Globus pallidus (tissue), 1 donor: ENCODE data around the gene KRTAP1-3.
"Not testable (repeated sequence)": the region's sequence is repeated elsewhere in the genome, so short reads cannot be mapped to it uniquely, and the experiment has no call there.

ENCODE experiments used
- DNase-seq: peaks from one replicate; pipeline ENCODE4 v3.0.0-alpha.2; 2015; ENCODE audit warnings: low spot score

The KRTAP1-3 gene

DNA sequence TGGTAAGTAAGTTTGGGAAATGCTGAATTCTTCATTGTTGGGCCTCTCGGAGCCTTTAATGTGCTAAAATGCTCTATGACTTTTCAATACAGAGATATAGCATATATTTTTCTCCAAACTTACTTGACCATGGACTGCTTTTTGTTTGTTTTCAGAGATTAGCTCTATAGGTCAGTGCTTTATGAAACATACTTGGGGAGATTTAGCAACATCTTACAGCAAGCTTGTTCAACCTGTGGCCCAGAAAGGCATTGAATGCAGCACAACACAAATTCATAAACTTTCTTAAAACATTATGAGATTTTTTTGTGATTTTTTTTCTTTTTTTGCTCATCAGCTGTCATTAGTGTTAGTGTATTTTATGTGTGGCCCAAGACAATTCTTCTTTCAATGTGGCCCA, 24.7 kb downstream of the KRTAP1-3 start:
- no peak for DNase-seq

GRCh38 chr17:41009301-41009760, 25.3 kb downstream of the KRTAP1-3 start:
- DNase-seq = no peak

DNA sequence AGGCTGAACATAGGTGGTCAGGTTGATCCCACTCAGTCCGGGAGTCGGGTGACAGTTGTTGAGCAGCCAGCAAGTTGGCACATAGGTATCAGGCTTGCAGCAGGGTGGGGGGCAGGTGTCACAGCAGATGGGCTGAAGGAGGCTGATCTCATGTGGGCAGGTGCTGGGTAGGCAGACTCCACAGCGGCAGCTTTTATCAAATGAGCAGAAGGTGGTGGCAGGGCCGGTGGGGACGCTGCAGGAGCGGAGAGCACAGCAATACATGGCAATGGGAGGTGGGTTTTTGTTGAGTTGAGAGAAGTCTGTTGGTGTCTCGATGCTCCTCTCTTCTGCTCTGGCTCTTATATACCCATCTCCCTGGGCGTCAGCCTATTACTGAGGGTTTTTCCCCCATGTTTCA, 25.9 kb downstream of the KRTAP1-3 start, which contains the start of gene KRTAP3-1:
Gene KRTAP3-1, minus strand, starts transcription at position 318 of the 400 bp plus-strand sequence. Its CDS starts 54 bp downstream, at position 264.
- DNase-seq = no peak

DNA sequence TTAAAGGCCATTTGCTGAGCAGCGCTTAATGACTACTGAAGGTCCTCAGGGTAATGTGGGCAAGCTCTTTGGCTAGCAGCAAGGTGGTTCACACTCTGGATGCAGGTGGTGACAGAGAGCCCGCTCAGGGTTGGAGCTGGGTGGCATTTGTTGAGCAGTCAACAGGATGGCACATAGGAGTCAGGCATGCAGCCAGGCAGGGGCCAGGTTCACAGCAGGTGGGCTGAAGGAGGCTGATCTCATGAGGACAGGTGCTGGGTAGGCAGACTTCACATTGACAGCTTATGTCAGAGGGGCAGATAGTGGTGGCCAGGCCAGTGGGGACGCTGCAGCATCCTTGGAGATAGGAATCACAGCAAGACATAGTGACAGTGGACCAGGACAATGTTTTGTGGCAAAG, 30.3 kb downstream of the KRTAP1-3 start:
- DNase-seq = no peak

- no peak for DNase-seq
Measured at GRCh38 chr17:41003926-41004325, 30.7 kb downstream of the KRTAP1-3 start.

GRCh38 chr17:41002814-41003213, 31.9 kb downstream of the KRTAP1-3 start:
- DNase-seq = no peak

DNA sequence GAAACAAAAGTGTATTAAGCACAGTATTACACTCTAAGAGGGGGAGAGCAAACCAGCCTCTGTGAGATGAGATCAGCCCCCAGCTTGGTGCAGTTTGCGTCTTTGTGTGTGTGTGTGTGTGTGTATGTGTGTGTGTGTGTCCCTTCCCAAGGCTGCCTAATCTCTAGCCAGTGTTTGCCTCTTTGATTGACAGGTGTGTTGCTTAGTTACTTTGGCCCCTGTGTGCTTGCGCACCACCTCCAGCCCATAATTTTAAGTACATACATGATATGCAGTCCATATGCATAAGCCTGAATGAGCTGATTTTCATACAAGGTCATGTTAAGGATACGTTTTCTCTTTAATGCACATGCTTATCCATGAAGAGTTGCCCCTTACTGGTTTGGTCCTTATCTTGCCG, 32.9 kb downstream of the KRTAP1-3 start:
- DNase-seq = no peak

DNA sequence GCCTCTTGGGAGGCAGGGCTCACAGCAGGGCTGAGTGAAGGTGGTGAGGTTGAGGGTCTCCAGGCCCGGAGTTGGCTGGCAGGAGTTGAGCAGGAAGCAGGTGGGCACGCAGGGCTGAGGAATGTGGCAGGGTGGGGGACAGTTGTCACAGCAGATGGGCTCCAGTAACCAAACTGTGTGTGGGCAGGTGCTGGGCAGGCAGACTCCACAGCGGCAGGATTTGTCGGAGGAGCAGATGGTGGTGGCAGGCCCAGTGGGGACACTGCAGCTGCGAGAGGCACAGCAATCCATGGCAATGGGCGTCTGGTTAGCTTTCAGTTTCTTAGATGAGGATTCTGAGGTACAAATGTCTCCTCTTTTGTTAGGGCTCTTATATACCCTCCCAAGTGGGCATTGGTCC, 35.1 kb downstream of the KRTAP1-3 start, which contains the start of gene KRTAP3-2:
Gene KRTAP3-2, minus strand, starts transcription at position 344 of the 400 bp plus-strand sequence. Its CDS starts 53 bp downstream, at position 291.
- DNase-seq = not testable (repeated sequence)

DNA sequence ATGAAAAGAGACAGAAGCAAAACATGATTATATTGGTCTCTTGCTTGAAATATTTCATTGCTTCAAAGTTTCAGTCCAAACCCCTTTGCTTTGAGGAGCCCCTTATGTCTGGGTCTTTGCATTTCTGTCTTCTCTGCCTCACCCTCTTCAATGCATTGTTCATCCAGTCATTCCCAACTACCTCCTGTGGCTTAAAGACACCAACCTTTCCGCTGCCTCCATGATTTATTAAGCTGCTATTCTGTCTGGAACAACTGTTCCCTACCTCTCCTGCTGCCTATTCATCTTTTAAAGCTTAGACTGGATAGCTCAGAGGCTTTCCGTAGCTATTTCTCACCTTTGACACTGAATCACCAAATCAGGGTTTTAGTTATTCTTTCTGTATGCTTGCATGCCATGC, 37.3 kb downstream of the KRTAP1-3 start:
- no peak for DNase-seq

DNA sequence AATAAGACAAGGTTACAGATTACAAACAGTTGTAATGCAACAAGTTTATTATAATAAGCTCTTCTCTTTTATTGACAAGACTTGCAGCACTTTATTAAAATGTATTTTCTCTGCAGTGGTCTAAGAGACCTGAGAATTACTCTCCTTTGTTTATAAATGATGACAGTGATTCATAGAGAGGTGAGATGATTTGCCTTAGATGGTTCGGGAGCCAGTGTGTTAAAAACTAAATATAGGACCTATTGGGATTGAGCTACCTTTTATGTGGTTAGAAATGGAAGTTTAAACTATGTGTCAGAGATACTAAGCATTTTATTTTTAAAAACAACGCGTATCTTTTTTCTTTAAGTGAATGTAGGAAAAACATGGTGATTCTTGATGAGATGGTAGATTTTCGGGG, 37.8 kb downstream of the KRTAP1-3 start:
- DNase-seq = no peak

DNA sequence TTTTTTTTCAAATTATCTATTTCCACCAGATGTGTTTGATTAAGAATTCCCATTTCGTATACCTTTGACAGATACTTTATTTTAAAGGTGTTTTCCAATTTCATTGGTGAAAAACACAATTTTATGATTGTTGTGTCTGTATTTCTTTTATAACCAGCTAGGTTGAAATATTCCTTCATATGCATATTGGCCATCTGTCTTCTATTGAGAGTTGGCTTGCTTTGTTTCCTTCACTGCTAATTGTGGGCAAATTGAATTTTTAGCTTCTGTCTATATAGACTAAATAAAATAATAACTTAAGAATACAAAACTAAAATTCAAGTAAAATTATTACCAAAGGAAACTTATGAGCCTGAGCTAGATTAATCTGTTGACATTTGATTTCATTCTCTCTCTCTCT, 39.6 kb downstream of the KRTAP1-3 start:
- no peak for DNase-seq

- DNase-seq = no peak
Measured at GRCh38 chr17:40993839-40994238, 40.8 kb downstream of the KRTAP1-3 start, which contains the start of gene KRTAP3-3. TSS of gene KRTAP3-3 (minus strand) at chr17:40994164. CDS start at chr17:40994097, 67 bp downstream.

GRCh38 chr17:40993084-40993483, 41.6 kb downstream of the KRTAP1-3 start:
- no peak for DNase-seq

DNA sequence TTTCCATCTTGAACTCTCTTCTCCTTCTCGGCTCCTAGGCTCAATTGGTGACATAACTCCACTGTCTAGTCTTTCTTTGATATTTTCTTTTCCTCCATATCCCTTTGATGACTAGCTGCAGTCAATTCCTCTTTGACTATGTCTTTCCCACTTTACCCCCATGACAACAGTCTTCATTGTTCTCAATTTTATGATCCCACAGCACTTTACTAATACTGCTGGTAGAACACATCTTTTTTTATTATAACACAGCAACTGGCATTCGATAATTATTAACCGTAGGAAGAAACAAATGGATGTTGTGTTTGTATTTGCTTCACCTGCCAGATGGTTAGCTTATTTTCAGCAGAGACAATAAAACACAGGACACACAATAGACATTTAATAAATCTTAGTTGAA, 42.0 kb downstream of the KRTAP1-3 start:
- DNase-seq = no peak

GRCh38 chr17:40986920-40987319, 47.8 kb downstream of the KRTAP1-3 start:
- DNase-seq = no peak

GRCh38 chr17:40984226-40984625, 50.4 kb downstream of the KRTAP1-3 start, which contains the start of gene KRT40:
TSS of gene KRT40 (minus strand) at chr17:40984326. CDS start at chr17:40984273, 53 bp downstream.
- no peak for DNase-seq
